ENCODE data around the gene UTS2B.

GRCh38 chr3:191361456-191361855, 31.1 kb upstream of the UTS2B start:
- TF ChIP-seq RAD21 (IDR thresholded peaks at IDR 0.05; ENCODE audit: insufficient read depth, low read depth, low read length) (no peak), CTCF (IDR thresholded peaks at IDR 0.05 in 2 of 3, conservative IDR thresholded peaks at IDR 0.05 in 1 of 3; ENCODE audit: control insufficient read depth in 2 of 3, extremely low read depth in 1 of 3, insufficient read depth in 1 of 3, low read depth in 3 of 3, low read length in 3 of 3) (no peak), ZBTB40 (IDR thresholded peaks at IDR 0.05; ENCODE audit: borderline replicate concordance) (no peak), MXI1 (IDR thresholded peaks at IDR 0.05; ENCODE audit: low read depth, low read length) (no peak), PBX3 (IDR thresholded peaks at IDR 0.05; ENCODE audit: insufficient replicate concordance, low read depth, low read length) (no peak), NR2C2 (IDR thresholded peaks at IDR 0.05; ENCODE audit: borderline replicate concordance, control insufficient read depth, insufficient read length, low read depth) (no peak), ZNF274 (IDR thresholded peaks at IDR 0.05; ENCODE audit: insufficient read depth, insufficient read length) (no peak), REST (IDR thresholded peaks at IDR 0.05; ENCODE audit: low read depth, low read length) (no peak), ZZZ3 (IDR thresholded peaks at IDR 0.05; ENCODE audit: control insufficient read depth, insufficient read length, low read depth) (no peak), ATF2 (IDR thresholded peaks at IDR 0.05; ENCODE audit: low read length) (no peak), TCF3 (IDR thresholded peaks at IDR 0.05; ENCODE audit: borderline replicate concordance, insufficient read depth, low read depth, low read length) (no peak), SMC3 (IDR thresholded peaks at IDR 0.05; ENCODE audit: borderline replicate concordance, low read length) (no peak), BRCA1 (IDR thresholded peaks at IDR 0.05; ENCODE audit: low read depth, low read length) (no peak), LARP7 (IDR thresholded peaks at IDR 0.05) (no peak)
